HG03108 (cell line): Measurements from ENCODE around the gene PTEN.
"Not testable (repeated sequence)": the region's sequence is repeated elsewhere in the genome, so short reads cannot be mapped to it uniquely, and the experiment has no call there.

ENCODE experiments used
- ATAC-seq: cut with Tn5 transposase; IDR thresholded peaks from one replicate; pipeline ENCODE4 v1.9.1; 2021; ENCODE audit warnings: moderate library complexity; ENCODE audit not compliant: unreplicated experiment

The PTEN gene

DNA sequence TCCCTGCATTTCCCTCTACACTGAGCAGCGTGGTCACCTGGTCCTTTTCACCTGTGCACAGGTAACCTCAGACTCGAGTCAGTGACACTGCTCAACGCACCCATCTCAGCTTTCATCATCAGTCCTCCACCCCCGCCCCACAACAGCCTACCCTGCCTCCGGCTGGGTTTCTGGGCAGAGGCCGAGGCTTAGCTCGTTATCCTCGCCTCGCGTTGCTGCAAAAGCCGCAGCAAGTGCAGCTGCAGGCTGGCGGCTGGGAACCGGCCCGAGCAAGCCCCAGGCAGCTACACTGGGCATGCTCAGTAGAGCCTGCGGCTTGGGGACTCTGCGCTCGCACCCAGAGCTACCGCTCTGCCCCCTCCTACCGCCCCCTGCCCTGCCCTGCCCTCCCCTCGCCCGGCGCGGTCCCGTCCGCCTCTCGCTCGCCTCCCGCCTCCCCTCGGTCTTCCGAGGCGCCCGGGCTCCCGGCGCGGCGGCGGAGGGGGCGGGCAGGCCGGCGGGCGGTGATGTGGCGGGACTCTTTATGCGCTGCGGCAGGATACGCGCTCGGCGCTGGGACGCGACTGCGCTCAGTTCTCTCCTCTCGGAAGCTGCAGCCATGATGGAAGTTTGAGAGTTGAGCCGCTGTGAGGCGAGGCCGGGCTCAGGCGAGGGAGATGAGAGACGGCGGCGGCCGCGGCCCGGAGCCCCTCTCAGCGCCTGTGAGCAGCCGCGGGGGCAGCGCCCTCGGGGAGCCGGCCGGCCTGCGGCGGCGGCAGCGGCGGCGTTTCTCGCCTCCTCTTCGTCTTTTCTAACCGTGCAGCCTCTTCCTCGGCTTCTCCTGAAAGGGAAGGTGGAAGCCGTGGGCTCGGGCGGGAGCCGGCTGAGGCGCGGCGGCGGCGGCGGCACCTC lies at the start of gene PTEN, which contains the start of gene KLLN:
Gene PTEN, plus strand, starts transcription at position 573 of the 891 bp plus-strand sequence. CDS start 845 bp downstream, outside the sequence.
Gene KLLN, minus strand, starts transcription at position 481 of the 891 bp plus-strand sequence. CDS start 1,046 bp downstream, outside the sequence.
- peak; percentile 35 for ATAC-seq

DNA sequence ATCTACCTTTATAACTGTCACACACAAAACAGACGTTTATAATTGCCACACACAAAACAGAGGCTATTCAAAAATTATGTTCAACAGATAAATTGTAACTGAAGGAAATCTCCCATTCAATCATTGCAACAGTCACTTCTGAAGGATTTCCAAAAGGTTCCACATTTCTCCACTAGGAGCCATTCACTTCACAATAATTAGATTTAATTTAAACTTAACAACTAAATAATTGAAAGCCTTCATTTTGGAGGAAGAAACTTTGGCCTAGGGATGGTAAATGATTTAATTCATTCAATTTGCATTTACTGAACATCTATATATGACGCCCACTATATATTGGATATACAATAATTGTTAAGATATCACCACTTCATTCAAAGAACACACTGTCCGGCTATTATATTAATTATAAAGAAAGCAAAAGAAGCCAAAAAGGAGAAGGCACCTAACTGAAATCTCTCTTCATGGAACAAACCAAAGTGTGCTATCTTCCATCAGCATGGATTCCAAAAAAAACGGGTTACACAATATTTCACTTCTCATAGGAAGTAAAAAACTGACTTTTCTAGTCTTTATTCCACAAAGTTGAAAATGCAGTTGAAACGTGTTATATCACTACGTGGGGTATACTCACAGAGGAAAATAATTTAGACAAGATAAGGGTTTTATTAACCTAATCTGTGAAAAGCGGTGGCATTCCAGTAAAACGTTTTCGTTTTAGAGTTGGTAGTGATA lies 47.1 kb upstream of the PTEN start:
- ATAC-seq = no peak

DNA sequence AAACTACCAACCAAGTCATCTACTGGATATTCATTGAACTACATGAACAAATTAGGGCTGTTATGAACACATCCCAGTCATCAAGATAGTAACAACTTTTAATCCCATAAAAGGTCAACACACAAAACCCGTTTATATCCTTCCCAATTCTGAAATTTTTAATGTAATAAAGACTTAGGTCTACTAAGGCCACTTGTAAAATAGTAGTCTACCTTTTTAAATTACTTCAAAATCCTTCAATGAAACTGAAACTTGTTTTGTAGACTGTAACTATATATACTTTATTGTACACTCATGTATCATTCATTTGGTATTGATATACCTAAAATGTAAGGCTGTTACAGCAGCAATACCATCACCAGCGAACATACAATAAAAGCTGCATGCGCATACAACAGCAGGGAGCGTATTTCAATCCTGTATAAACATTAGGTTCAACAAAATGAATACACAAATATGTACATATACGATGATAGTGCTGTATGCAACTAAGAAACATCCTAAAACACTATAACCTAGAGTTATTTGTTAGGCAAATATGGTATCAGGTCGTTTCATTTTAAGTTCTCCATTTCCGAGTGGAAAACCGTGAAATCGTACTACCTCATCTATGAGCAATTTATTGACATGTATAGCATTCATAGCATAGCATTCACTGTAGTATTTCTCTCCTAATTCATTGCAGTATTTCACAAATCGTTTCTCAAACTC lies 46.4 kb upstream of the PTEN start:
- ATAC-seq = no peak

DNA sequence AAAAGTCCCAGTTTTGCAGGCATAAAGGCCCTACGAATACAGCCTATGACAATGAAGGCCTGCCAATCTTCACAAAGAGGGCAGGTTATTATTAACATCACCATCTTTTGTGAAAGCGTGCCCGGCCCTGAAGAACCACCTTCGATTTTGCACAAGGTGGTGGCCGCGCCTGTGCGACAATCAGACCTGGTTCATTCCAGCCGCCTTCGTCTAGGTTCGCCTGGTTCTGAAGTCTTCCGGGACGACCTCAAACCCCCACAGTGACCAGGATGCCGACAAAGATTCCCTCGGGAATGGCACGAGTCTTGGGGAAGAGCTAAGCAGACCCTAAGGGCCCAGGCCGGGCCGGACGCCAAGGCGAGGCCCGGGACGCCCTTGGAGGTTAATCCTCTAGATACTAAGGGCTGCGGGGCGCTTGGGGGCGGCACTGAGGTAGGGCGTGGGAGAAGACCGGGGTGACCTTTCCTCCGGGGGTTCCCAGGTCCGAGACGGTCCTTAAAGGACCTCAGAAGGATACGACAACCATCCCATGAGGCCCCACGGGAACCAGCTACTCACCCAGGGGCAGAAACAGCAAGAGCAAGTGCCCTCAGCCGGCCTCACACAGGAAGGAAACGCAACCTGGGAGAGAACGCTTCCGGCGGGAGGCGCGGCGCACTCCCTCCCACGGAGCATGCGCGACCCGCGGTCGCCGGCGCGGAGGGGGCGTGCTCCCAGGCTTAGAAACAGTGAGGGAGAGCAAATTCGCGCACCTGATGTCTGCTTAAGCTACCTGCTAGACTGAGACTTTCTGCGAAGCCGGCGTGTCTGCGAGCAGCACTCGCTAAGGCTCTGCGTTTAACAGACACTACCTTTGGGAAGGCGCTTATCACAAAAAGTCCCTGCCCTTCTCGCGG lies 45.6 kb upstream of the PTEN start, which contains the start of gene ATAD1:
Gene ATAD1, minus strand, starts transcription at position 618 of the 896 bp plus-strand sequence. CDS start 3,627 bp downstream, outside the sequence.
- peak; percentile 67 for ATAC-seq

DNA sequence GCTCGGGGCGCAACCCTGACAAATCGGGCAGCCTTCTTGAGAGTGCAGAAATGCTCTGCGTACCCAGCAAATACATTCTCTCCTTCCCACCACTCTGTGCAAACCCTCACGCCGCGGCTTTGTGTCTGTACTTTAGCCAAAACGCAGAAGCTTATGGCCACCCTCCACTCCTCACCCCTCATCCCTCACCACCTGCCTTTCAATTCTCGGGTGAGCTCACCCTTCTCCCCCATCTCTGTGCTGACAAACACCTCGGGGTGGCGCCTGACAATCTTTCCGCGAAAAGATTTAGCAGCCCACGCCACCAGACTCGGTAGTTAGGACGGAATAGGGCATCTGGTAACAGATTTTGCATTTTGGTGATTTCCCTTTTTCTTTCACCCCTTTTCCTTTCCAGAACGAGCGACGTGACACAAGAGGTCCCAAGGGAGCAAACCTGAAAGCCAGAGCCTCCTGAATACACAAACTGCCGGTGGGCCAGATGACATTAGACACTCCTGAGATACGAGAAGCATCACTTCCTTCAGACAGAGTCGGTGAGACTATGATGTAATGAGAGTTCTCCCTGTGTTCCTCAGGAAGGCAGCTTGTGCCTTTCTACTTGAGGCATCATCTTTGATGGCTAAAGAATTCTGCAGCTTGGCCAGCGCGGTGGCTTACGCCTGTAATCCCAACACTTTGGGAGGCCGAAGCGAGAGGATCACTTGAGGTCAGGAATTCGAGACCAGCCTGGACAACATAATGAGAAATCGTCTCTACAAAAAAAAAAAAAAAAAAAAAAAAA lies 44.7 kb upstream of the PTEN start:
- ATAC-seq = peak; percentile 53

DNA sequence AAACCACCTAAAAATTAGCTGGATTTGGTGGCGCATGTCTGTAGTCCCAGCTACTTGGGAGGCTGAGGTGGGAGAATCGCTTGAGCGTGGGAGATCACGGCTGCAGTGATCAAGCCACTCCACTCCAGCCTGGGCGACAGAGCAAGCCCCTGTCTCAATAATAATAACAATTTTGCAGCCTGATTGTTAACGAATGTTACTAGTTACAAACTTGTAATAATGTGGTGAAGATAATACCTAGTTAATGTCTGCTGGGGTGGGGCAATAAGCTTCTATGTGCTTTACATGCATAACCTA lies 44.2 kb upstream of the PTEN start:
- no peak for ATAC-seq

DNA sequence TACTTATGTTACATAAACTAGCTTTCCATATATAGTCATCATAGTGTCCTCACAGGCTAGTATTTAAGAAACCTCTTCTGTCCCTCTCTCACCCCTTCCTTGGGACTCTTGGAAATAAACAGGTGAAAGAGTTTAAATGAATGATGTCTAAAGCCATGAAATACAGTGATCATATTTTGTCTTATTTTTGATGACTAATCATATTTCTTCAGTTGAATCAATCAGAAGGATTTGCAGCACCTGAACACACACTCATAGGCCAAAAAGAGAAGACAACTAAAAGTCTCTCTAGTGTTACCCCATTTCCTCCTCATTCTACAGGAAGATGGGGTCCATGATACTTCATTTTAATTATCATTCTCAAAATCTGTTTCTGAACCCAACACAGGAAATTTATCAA lies 36.8 kb upstream of the PTEN start:
- ATAC-seq = no peak

DNA sequence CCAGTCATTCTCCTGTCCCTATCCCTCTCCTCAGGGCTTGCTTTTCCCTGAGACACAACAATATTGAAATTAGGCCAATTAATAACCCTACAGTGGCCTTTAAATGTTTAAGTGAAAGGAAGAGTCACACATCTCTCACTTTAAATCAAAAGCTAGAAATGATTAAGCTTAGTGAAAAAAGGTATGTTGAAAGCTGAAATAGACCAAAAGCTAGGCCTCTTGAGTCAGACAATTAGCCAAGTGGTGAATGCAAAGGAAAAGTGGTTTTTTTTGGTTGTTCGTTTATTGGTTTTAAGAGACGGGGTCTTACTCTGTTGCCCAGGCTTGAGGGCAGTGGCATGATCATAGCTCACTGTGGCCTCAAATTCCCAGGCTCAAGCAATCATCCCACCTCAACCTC lies 35.7 kb upstream of the PTEN start:
- ATAC-seq = no peak

DNA sequence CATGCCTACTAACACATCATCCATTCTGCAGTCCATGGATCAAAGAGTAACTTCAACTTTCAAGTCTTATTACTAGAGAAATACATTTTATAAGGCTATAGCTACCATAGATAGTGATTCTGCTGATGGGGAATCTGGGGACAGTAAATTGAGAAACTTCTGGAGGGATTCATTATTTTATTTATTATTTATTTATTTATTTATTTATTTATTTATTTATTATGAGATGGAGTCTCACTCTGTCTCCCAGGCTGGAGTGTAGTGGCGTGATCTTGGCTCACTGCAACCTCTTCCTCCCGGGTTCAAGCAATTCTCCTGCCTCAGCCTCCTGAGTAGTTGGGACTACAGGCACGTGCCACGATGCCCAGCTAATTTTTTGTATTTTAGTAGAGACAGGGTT lies 34.4 kb upstream of the PTEN start:
- ATAC-seq = not testable (repeated sequence)

DNA sequence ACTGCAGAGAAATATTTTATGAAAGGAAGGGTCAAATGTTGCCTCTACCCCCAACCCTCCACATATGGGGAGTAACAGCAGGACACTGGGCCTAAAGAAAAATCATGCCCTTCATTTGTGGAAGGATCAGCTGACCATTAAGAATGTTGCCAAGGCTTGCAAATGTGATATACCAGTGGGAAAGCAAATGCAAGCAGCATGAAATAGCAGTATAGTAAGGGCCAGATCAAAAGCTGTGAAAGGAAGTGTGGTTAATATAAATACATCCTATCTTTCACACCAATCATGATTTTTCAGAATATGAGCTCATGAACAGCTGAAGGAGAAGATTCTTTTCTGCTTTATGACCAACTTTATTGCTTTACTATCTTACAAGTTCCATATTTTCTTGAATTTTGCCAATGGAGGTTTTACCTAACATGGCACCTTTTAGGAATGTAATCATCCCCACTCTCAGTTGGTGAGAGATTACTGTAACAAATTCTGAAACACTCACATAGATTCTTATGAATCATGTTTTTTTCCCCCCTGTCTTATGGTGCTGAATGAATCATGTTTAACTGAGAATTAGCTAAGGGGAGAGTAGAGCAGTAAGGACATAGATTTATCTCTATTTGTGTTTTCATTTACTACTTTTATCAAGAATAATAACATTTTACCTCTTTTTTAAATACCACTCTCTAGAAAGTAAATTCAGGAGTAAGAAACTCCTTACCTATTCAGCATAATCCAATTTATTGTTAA lies 33.3 kb upstream of the PTEN start:
- ATAC-seq = no peak

DNA sequence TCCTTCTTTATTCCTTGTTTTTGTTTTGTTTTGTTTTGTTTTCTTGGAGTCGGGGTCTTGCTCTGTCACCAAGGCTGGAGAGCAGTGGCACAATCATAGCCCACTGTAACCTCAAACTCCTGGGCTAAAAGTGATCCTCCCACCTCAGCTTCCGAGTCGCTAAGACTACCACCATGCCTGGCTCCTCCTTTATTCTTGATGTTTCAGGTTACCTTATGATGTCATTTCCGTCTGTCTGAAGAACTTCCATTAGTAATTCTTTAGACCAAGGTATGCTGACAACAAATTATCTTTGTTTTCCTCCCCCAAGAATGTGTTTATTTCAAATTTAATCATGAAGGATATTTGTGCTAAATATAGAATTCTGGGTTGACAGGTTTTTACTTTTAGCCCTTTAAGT lies 27.3 kb upstream of the PTEN start:
- no peak for ATAC-seq

DNA sequence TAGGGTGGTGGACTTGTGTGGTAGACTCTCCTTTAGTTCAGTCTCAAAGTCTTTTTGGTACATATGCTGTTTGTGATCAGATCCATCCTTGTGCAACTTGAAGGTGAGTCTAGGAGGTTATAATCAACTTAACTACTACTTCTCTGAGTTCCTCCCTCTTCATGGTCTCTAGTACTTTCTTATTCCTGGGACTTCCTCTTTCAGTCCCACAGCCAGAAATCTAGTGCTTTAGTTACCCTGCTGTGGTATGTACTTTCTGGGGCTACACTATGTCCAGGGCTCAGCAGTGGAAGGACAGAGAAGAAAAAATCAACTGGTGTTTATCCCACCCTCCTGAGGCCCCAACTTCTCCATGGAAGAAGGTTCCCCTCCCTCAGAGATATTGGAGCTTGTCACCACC lies 26.0 kb upstream of the PTEN start:
- ATAC-seq = no peak

DNA sequence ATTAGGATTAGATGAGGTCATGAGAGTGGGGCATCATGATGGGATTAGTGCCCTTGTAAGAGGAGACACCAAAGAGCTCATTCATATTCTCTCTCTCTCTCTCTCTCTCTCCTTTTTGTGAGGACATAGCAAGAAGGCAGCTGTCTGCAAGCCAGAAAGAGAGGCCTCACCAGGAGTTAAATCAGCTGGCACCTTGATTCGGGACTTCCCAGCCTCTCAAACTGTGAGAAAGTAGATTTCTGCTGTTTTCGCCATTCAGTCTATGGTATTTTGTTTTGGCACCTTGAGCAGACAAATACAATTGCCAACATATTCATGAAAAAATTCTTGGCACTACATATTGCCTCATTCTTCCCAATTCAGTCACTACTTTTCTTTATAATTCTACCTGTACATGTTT lies 24.8 kb upstream of the PTEN start:
- no peak for ATAC-seq

DNA sequence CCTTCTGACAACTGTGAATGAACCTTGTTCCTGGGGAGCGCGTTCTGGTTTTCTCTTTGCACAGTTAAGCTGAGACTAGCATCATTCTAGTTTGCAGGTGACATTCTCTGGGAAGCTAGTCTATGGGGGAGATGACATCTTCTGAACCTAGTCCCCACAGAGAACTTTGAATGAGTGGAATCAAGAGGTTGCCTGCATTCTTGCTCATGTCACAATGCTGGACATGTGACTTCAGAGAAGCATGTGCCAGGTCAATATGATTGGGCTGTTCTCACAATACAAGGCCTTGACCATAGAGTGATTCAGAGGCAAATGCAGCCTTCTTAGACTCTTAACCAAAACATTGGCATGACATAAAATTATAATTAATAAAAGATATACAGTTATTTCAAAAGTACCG lies 22.2 kb upstream of the PTEN start:
- ATAC-seq = no peak

DNA sequence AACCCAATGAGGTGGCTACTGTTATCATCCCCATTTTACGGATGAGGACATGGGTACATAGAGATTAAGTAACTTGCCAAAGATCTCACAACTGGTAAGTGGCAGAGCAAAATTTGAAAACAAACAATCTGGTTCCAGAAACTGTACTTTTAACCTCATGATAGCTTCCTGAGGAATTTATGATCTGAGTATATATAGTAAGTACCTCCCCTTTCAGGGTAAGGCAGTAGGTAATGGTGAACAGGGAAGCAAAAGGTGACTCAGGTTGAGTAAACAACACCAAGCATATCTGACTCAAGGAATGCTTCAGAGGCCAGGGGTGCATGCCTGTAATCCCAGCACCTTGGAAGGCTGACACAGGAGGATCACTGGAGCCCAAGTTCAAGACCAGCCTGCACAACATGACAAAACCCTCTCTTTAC lies 21.2 kb upstream of the PTEN start:
- ATAC-seq = no peak

DNA sequence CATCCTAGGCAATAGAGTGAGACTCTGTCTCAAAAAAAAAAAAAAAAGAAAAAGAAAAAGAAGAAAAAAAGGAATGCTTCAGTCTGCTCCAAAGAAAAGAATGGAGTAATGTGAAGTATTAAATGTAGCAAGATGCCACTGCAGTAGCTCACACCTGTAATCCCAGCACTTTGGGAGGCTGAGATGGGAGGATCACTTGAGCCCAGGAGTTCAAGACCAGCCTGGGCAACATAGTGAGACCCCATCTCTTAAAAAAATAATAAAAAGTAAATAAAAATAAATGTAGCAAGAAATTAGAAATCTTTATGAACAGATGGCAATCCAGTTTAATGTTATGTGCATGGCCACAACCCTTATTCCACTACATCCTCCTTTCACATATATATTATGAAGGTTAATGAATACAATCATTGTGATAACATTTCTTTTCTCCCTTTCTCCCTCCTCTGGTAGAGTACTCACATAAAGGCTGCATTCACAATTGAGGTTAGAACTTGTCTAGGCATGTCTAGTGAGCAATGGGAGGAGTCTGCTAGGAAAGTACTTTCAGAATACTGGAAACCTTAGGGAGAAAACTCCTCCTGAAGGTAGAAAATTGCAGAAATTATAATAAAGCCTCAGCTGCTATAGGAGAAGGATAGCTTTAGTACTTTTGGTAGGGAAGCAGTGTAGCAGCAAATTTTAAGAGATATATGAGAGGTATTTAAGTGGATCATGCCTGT lies 20.5 kb upstream of the PTEN start:
- ATAC-seq = no peak

DNA sequence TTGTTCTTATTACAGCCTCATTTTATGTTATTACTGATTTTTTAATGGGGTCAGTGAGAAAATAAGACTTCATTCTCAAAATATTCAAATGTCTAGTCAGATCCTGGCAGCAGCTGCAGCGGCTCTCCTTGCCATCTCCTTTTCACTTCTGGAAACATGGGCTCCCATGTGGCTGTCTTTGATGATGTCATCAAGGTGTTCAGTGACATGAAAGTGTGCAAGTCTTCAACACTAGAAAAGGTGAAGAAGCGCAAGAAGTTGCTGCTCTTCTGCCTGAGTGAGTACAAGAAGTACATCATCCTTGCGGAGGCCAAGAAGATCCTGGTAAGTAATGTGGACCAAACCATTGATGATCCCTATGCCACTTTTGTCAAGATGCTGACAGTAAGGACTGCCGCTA lies 19.7 kb upstream of the PTEN start:
- no peak for ATAC-seq
